ENCODE results near the gene SLCO4A1. TPM values are rescaled to one million over a fixed set of nuclear protein-coding genes. Genes with fewer than 3 reads are reported as not detected.

SLCO4A1 gene
- total RNA-seq, 2 donors from 2014 or later: 26.1 to 34.6 TPM

- ATAC-seq (replicated peaks in 1 of 2) (no peak), DNase-seq (no peak)
- Mint-ChIP-seq H3K9me3 (no peaks in the 10 kb centered on the region), H3K4me1 (ENCODE audit: low read depth) (peaks cover 7% of the 10 kb centered on the region), H3K4me3 (no peak overlapping the region), H3K36me3 (ENCODE audit: insufficient read depth in 2 of 2) (no peaks in the 10 kb centered on the region), H3K27ac (no peak overlapping the region), H3K27me3 (ENCODE audit: low read depth) (no peaks in the 10 kb centered on the region)
Observed at GRCh38 chr20:62701161-62702012, 59.1 kb downstream of the SLCO4A1 start.

GRCh38 chr20:62702013-62702300 lies 59.7 kb downstream of the SLCO4A1 start:
- H3K4me3 Mint-ChIP-seq: no peak overlapping the region
- H3K4me1 Mint-ChIP-seq (ENCODE audit: low read depth): peaks cover 7% of the 10 kb centered on the region
- H3K27me3 Mint-ChIP-seq (ENCODE audit: low read depth): peaks cover 3% of the 10 kb centered on the region
- H3K27ac Mint-ChIP-seq: no peak overlapping the region
- H3K36me3 Mint-ChIP-seq (ENCODE audit: insufficient read depth in 2 of 2): no peaks in the 10 kb centered on the region
- ATAC-seq (replicated peaks in 1 of 2) (no peak), DNase-seq (no peak)
- no peaks in the 10 kb centered on the region for H3K9me3 Mint-ChIP-seq

GRCh38 chr20:62702895-62703852 lies 60.9 kb downstream of the SLCO4A1 start:
- DNase-seq: peak; percentile 31 to 37
- H3K4me1 Mint-ChIP-seq (ENCODE audit: low read depth): peaks cover 14% of the 10 kb centered on the region
- H3K36me3 Mint-ChIP-seq (ENCODE audit: insufficient read depth in 2 of 2): no peaks in the 10 kb centered on the region
- peak overlapping the region; percentile 34 for H3K27ac Mint-ChIP-seq
- H3K4me3 Mint-ChIP-seq: peak overlapping the region; percentile 57 to 68
- H3K27me3 Mint-ChIP-seq (ENCODE audit: low read depth): peaks cover 9% of the 10 kb centered on the region
- no peaks in the 10 kb centered on the region for H3K9me3 Mint-ChIP-seq
- ATAC-seq (replicated peaks in 1 of 2): peak; percentile 82 to 88

GRCh38 chr20:62703853-62704228 lies 61.5 kb downstream of the SLCO4A1 start:
- peaks cover 9% of the 10 kb centered on the region for H3K27me3 Mint-ChIP-seq (ENCODE audit: low read depth)
- H3K9me3 Mint-ChIP-seq: no peaks in the 10 kb centered on the region
- DNase-seq (no peak), ATAC-seq (replicated peaks in 1 of 2) (no peak)
- peaks cover 15% of the 10 kb centered on the region for H3K4me1 Mint-ChIP-seq (ENCODE audit: low read depth)
- peak overlapping the region; percentile 34 for H3K27ac Mint-ChIP-seq
- H3K4me3 Mint-ChIP-seq: peak overlapping the region; percentile 57 to 68
- no peaks in the 10 kb centered on the region for H3K36me3 Mint-ChIP-seq (ENCODE audit: insufficient read depth in 2 of 2)

- peaks cover 9% of the 10 kb centered on the region for H3K27me3 Mint-ChIP-seq (ENCODE audit: low read depth)
- H3K36me3 Mint-ChIP-seq (ENCODE audit: insufficient read depth in 2 of 2): no peaks in the 10 kb centered on the region
- H3K4me1 Mint-ChIP-seq (ENCODE audit: low read depth): peaks cover 15% of the 10 kb centered on the region
- no peak overlapping the region for H3K27ac Mint-ChIP-seq
- DNase-seq (no peak), ATAC-seq (replicated peaks in 1 of 2) (no peak)
- H3K9me3 Mint-ChIP-seq: no peaks in the 10 kb centered on the region
- no peak overlapping the region for H3K4me3 Mint-ChIP-seq
Observed at GRCh38 chr20:62704341-62704948, 62.1 kb downstream of the SLCO4A1 start.

- ATAC-seq (replicated peaks in 1 of 2) (no peak), DNase-seq (no peak)
- Mint-ChIP-seq H3K4me1 (ENCODE audit: low read depth) (peaks cover 21% of the 10 kb centered on the region), H3K27ac (no peak overlapping the region), H3K4me3 (no peak overlapping the region), H3K9me3 (no peaks in the 10 kb centered on the region), H3K27me3 (ENCODE audit: low read depth) (peaks cover 16% of the 10 kb centered on the region), H3K36me3 (ENCODE audit: insufficient read depth in 2 of 2) (no peaks in the 10 kb centered on the region)
Observed at GRCh38 chr20:62705627-62706026, 63.3 kb downstream of the SLCO4A1 start.

- Mint-ChIP-seq H3K36me3 (ENCODE audit: insufficient read depth in 2 of 2) (no peaks in the 10 kb centered on the region), H3K4me1 (ENCODE audit: low read depth) (peaks cover 21% of the 10 kb centered on the region), H3K9me3 (no peaks in the 10 kb centered on the region), H3K4me3 (no peak overlapping the region), H3K27ac (no peak overlapping the region), H3K27me3 (ENCODE audit: low read depth) (peaks cover 17% of the 10 kb centered on the region)
- ATAC-seq (replicated peaks in 1 of 2): no peak
- no peak for DNase-seq
Observed at GRCh38 chr20:62706344-62706743, 64.0 kb downstream of the SLCO4A1 start.

GRCh38 chr20:62706857-62707256 lies 64.6 kb downstream of the SLCO4A1 start:
- ATAC-seq (replicated peaks in 1 of 2) (no peak), DNase-seq (no peak)
- Mint-ChIP-seq H3K27me3 (ENCODE audit: low read depth) (peaks cover 17% of the 10 kb centered on the region), H3K27ac (no peak overlapping the region), H3K4me1 (ENCODE audit: low read depth) (peaks cover 21% of the 10 kb centered on the region), H3K36me3 (ENCODE audit: insufficient read depth in 2 of 2) (no peaks in the 10 kb centered on the region), H3K4me3 (no peak overlapping the region), H3K9me3 (no peaks in the 10 kb centered on the region)

GRCh38 chr20:62707276-62707920 lies 65.1 kb downstream of the SLCO4A1 start:
- H3K27ac Mint-ChIP-seq: no peak overlapping the region
- no peaks in the 10 kb centered on the region for H3K9me3 Mint-ChIP-seq
- DNase-seq (no peak), ATAC-seq (replicated peaks in 1 of 2) (no peak)
- H3K4me3 Mint-ChIP-seq: no peak overlapping the region
- H3K27me3 Mint-ChIP-seq (ENCODE audit: low read depth): peaks cover 17% of the 10 kb centered on the region
- peaks cover 21% of the 10 kb centered on the region for H3K4me1 Mint-ChIP-seq (ENCODE audit: low read depth)
- H3K36me3 Mint-ChIP-seq (ENCODE audit: insufficient read depth in 2 of 2): no peaks in the 10 kb centered on the region

- H3K27me3 Mint-ChIP-seq (ENCODE audit: low read depth): peaks cover 17% of the 10 kb centered on the region
- peaks cover 21% of the 10 kb centered on the region for H3K4me1 Mint-ChIP-seq (ENCODE audit: low read depth)
- peak in 1 of 2 donors; percentile 60 for ATAC-seq (replicated peaks in 1 of 2)
- no peak overlapping the region for H3K27ac Mint-ChIP-seq
- H3K36me3 Mint-ChIP-seq (ENCODE audit: insufficient read depth in 2 of 2): no peaks in the 10 kb centered on the region
- DNase-seq: peak in 1 of 2 donors; percentile 35
- peak overlapping the region; percentile 25 to 61 for H3K4me3 Mint-ChIP-seq
- no peaks in the 10 kb centered on the region for H3K9me3 Mint-ChIP-seq
Observed at GRCh38 chr20:62707921-62708521, 65.7 kb downstream of the SLCO4A1 start.

- Mint-ChIP-seq H3K9me3 (no peaks in the 10 kb centered on the region), H3K36me3 (ENCODE audit: insufficient read depth in 2 of 2) (no peaks in the 10 kb centered on the region), H3K27me3 (ENCODE audit: low read depth) (peaks cover 18% of the 10 kb centered on the region), H3K4me3 (peak within 1 kb of the TSS; percentile 25 to 61), H3K27ac (no peak within 1 kb of the TSS), H3K4me1 (ENCODE audit: low read depth) (peaks cover 14% of the 10 kb centered on the region)
- ATAC-seq (replicated peaks in 1 of 2) (no peak), DNase-seq (no peak)
Observed at GRCh38 chr20:62708591-62709536, 66.6 kb downstream of the SLCO4A1 start, which contains the start of gene NTSR1. TSS of gene NTSR1 (plus strand) at chr20:62708836. CDS start at chr20:62709208, 372 bp downstream.

All from activated T-cell treated with anti-CD3 and anti-CD28 coated beads, Interleukin-2, amount 50 U/mL, for 72 hours (primary cell).